Stimulated activated naive CD4-positive, alpha-beta T cell treated with Interleukin-2 at 50 U/mL for 16 hours (primary cell): Measurements from ENCODE around the gene TRPM5.

Experiments
- DNase-seq: peaks from one replicate; lab custom pipeline; 2025; lab: John Stamatoyannopoulos, UW

Gene TRPM5

GRCh38 chr11:2436013-2436520, 8.2 kb downstream of the TRPM5 start:
- no peak for DNase-seq

GRCh38 chr11:2435288-2436012, 8.9 kb downstream of the TRPM5 start:
- DNase-seq: no peak

- DNase-seq: no peak
These were observed 9.6 kb downstream of the TRPM5 start for GRCh38 chr11:2434506-2435255.

- DNase-seq: no peak
These were observed 10.3 kb downstream of the TRPM5 start for GRCh38 chr11:2434008-2434407.

- DNase-seq: no peak
These were observed 11.0 kb downstream of the TRPM5 start for GRCh38 chr11:2433106-2433925.

GRCh38 chr11:2432628-2433071, 11.7 kb downstream of the TRPM5 start:
- no peak for DNase-seq

- DNase-seq: no peak
These were observed 12.1 kb downstream of the TRPM5 start for GRCh38 chr11:2432171-2432621.

GRCh38 chr11:2431395-2431794, 12.9 kb downstream of the TRPM5 start:
- DNase-seq: no peak

- peak; percentile 78 for DNase-seq
These were observed 16.0 kb downstream of the TRPM5 start for GRCh38 chr11:2428322-2428795.

GRCh38 chr11:2427721-2428321, 16.5 kb downstream of the TRPM5 start:
- DNase-seq: no peak

GRCh38 chr11:2426826-2427521, 17.3 kb downstream of the TRPM5 start:
- DNase-seq: no peak

GRCh38 chr11:2426221-2426620, 18.1 kb downstream of the TRPM5 start:
- DNase-seq: no peak

- no peak for DNase-seq
These were observed 18.8 kb downstream of the TRPM5 start for GRCh38 chr11:2425506-2425905.

GRCh38 chr11:2424811-2425495, 19.4 kb downstream of the TRPM5 start:
- no peak for DNase-seq

GRCh38 chr11:2423157-2424025, 20.9 kb downstream of the TRPM5 start:
- no peak for DNase-seq

- DNase-seq: no peak
These were observed 21.7 kb downstream of the TRPM5 start for GRCh38 chr11:2422461-2423156.

GRCh38 chr11:2421996-2422395, 22.3 kb downstream of the TRPM5 start:
- no peak for DNase-seq

GRCh38 chr11:2421226-2421994, 22.9 kb downstream of the TRPM5 start:
- DNase-seq: no peak
